ENCODE data around the gene FRMD4B. TPM values are rescaled to one million over a fixed set of nuclear protein-coding genes. Genes with fewer than 3 reads are reported as not detected.

The FRMD4B gene
- total RNA-seq, 2 experiments from 2014 or later: not detected

GRCh38 chr3:69426967-69427304, 41.0 kb upstream of the FRMD4B start:
- TF ChIP-seq CTCF (conservative IDR thresholded peaks at IDR 0.05; ENCODE audit: low read length) (no peak; the same call in 1 of the 2 replicates), EZH2phosphoT487 (IDR thresholded peaks at IDR 0.05; ENCODE audit: borderline replicate concordance, low read depth, low read length) (no peak)
- POLR2A ChIA-PET: no interaction called here
- Histone ChIP-seq H3K79me2 (ENCODE audit: insufficient read depth, low read depth, low read length) (no peaks in the 10 kb centered on the region), H3K36me3 (ENCODE audit: insufficient read depth, low read length) (no peaks in the 10 kb centered on the region), H3K9me3 (ENCODE audit: low read length) (no peaks in the 10 kb centered on the region), H3K9me2 (ENCODE audit: insufficient read depth, low read length) (no peaks in the 10 kb centered on the region), H3K4me1 (ENCODE audit: insufficient read depth, low read length, poor library complexity, severe bottlenecking) (no peaks in the 10 kb centered on the region), H3K4me2 (ENCODE audit: low read length) (no peak overlapping the region), H2AFZ (ENCODE audit: low read length) (no peak overlapping the region), H3K27ac (ENCODE audit: low read depth, low read length, poor library complexity, severe bottlenecking) (no peak overlapping the region), H3K4me3 (ENCODE audit: low read depth, low read length, poor library complexity, severe bottlenecking) (no peak overlapping the region), H4K20me1 (ENCODE audit: insufficient read depth, low read length) (no peaks in the 10 kb centered on the region)
- BruUV-seq (replicated peaks): no TSS peak
- CTCF ChIA-PET (ENCODE audit: unreplicated experiment): no interaction called here
- intact Hi-C loops (cut with micrococcal nuclease; ENCODE audit: unreplicated experiment): loop anchor here (5.0 kb wide), 2 partner anchors 100 to 265 kb away; no protein-coding TSS in a partner anchor
- no peak for DNase-seq (ENCODE audit: low spot score)

- BruUV-seq (replicated peaks): no TSS peak
- no peaks in the 10 kb centered on the region for H3K9me2 ChIP-seq (ENCODE audit: insufficient read depth, low read length)
- no peaks in the 10 kb centered on the region for H4K20me1 ChIP-seq (ENCODE audit: insufficient read depth, low read length)
- TF ChIP-seq CTCF (conservative IDR thresholded peaks at IDR 0.05; ENCODE audit: low read length) (no peak), EZH2phosphoT487 (IDR thresholded peaks at IDR 0.05; ENCODE audit: borderline replicate concordance, low read depth, low read length) (no peak)
- H3K9me3 ChIP-seq (ENCODE audit: low read length): no peaks in the 10 kb centered on the region
- ChIA-PET POLR2A (no interaction called here), CTCF (ENCODE audit: unreplicated experiment) (no interaction called here)
- H2AFZ ChIP-seq (ENCODE audit: low read length): peak overlapping the region; percentile 11; the same call in 1 of the 2 replicates
- no peaks in the 10 kb centered on the region for H3K4me1 ChIP-seq (ENCODE audit: insufficient read depth, low read length, poor library complexity, severe bottlenecking)
- peak; percentile 11 for DNase-seq (ENCODE audit: low spot score)
- H3K79me2 ChIP-seq (ENCODE audit: insufficient read depth, low read depth, low read length): no peaks in the 10 kb centered on the region
- intact Hi-C loops (cut with micrococcal nuclease; ENCODE audit: unreplicated experiment): loop anchor here (5.0 kb wide), 2 partner anchors 99 to 264 kb away; no protein-coding TSS in a partner anchor
- no peaks in the 10 kb centered on the region for H3K36me3 ChIP-seq (ENCODE audit: insufficient read depth, low read length)
- no peak overlapping the region for H3K4me2 ChIP-seq (ENCODE audit: low read length)
- no peak overlapping the region for H3K4me3 ChIP-seq (ENCODE audit: low read depth, low read length, poor library complexity, severe bottlenecking)
- no peak overlapping the region for H3K27ac ChIP-seq (ENCODE audit: low read depth, low read length, poor library complexity, severe bottlenecking)
Observed at GRCh38 chr3:69426291-69426966, 40.5 kb upstream of the FRMD4B start.

GRCh38 chr3:69425249-69425648, 39.4 kb upstream of the FRMD4B start:
- ChIA-PET POLR2A (no interaction called here), CTCF (ENCODE audit: unreplicated experiment) (no interaction called here)
- H3K9me3 ChIP-seq (ENCODE audit: low read length): no peaks in the 10 kb centered on the region
- BruUV-seq (replicated peaks): no TSS peak
- H3K4me2 ChIP-seq (ENCODE audit: low read length): no peak overlapping the region
- H2AFZ ChIP-seq (ENCODE audit: low read length): no peak overlapping the region
- intact Hi-C loops (cut with micrococcal nuclease; ENCODE audit: unreplicated experiment): loop anchor here (5.0 kb wide), 2 partner anchors 98 to 263 kb away; no protein-coding TSS in a partner anchor
- no peaks in the 10 kb centered on the region for H3K79me2 ChIP-seq (ENCODE audit: insufficient read depth, low read depth, low read length)
- H3K36me3 ChIP-seq (ENCODE audit: insufficient read depth, low read length): no peaks in the 10 kb centered on the region
- no peak overlapping the region for H3K4me3 ChIP-seq (ENCODE audit: low read depth, low read length, poor library complexity, severe bottlenecking)
- no peak for TF ChIP-seq EZH2phosphoT487 (IDR thresholded peaks at IDR 0.05; ENCODE audit: borderline replicate concordance, low read depth, low read length)
- TF ChIP-seq CTCF (conservative IDR thresholded peaks at IDR 0.05; ENCODE audit: low read length): peak; percentile 69
- H4K20me1 ChIP-seq (ENCODE audit: insufficient read depth, low read length): no peaks in the 10 kb centered on the region
- DNase-seq (ENCODE audit: low spot score): peak; percentile 45
- H3K27ac ChIP-seq (ENCODE audit: low read depth, low read length, poor library complexity, severe bottlenecking): no peak overlapping the region
- no peaks in the 10 kb centered on the region for H3K4me1 ChIP-seq (ENCODE audit: insufficient read depth, low read length, poor library complexity, severe bottlenecking)
- H3K9me2 ChIP-seq (ENCODE audit: insufficient read depth, low read length): no peaks in the 10 kb centered on the region

Measured in OCI-LY7 (cell line).